ENCODE data around the gene CCNL2. TPM values are rescaled to one million over a fixed set of nuclear protein-coding genes. Genes with fewer than 3 reads are reported as not detected.

The CCNL2 gene
- total RNA-seq, 1 experiment from 2014 or later: 173 TPM

DNA sequence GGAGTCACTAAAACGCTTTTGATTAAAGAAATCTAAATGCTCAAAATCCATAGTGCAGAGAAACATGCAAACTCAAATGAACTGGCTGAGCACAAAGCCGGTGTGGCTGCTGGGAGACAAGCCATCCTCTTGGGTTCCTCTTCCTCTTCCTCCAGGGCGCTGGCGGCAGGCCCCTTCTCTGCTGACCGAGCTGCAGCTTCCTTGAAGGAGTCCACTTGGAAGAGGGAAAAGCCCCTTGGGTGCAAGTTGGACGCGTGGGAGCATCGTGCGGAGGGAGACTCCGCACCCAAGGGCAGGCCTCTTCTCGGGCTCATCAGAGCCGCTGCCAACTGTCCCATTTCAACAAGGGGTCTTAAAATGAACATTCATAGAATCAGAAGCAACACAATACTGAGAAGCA is 7.9 kb downstream of the CCNL2 start:
- H3K9me3 Mint-ChIP-seq: no peaks in the 10 kb centered on the region
- no peaks in the 10 kb centered on the region for H3K79me2 ChIP-seq (ENCODE audit: insufficient read depth, low read length)
- no peak overlapping the region for H3K4me2 ChIP-seq (ENCODE audit: insufficient read depth, insufficient read length, low read length)
- H3K23me2 ChIP-seq (ENCODE audit: insufficient read length, low read depth, low read length, poor library complexity, severe bottlenecking): no peaks in the 10 kb centered on the region
- no peak overlapping the region for H3K4ac ChIP-seq (ENCODE audit: low read depth, low read length)
- DNase-seq: no peak
- H3K27ac Mint-ChIP-seq: no peak overlapping the region
- no peak overlapping the region for H2BK120ac ChIP-seq (ENCODE audit: low read depth, low read length, poor library complexity, severe bottlenecking)
- no peaks in the 10 kb centered on the region for H3K79me1 ChIP-seq (ENCODE audit: insufficient read depth, low read depth, low read length, poor library complexity, severe bottlenecking)
- no peak overlapping the region for H3K9ac ChIP-seq (ENCODE audit: extremely low read depth, insufficient read length, low read length)
- H4K8ac ChIP-seq (replicated peaks; ENCODE audit: insufficient read length, low read depth, low read length): no peak overlapping the region
- no peak overlapping the region for H3K23ac ChIP-seq (ENCODE audit: insufficient read length, low read depth, low read length)
- TF ChIP-seq, protein P1, sequence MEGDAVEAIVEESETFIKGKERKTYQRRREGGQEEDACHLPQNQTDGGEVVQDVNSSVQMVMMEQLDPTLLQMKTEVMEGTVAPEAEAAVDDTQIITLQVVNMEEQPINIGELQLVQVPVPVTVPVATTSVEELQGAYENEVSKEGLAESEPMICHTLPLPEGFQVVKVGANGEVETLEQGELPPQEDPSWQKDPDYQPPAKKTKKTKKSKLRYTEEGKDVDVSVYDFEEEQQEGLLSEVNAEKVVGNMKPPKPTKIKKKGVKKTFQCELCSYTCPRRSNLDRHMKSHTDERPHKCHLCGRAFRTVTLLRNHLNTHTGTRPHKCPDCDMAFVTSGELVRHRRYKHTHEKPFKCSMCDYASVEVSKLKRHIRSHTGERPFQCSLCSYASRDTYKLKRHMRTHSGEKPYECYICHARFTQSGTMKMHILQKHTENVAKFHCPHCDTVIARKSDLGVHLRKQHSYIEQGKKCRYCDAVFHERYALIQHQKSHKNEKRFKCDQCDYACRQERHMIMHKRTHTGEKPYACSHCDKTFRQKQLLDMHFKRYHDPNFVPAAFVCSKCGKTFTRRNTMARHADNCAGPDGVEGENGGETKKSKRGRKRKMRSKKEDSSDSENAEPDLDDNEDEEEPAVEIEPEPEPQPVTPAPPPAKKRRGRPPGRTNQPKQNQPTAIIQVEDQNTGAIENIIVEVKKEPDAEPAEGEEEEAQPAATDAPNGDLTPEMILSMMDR (conservative IDR thresholded peaks at IDR 0.05): no peak
- H3K18ac ChIP-seq (ENCODE audit: insufficient read length, low read depth, low read length): no peak overlapping the region
- H2BK12ac ChIP-seq (ENCODE audit: insufficient read length, low read depth, low read length): no peak overlapping the region
- peaks cover 79 to 98% (median 96%) of the 10 kb centered on the region in 3 experiments for H3K36me3 Mint-ChIP-seq (ENCODE audit: insufficient read depth in 1 of 3, low read depth in 3 of 3)
- H2AK5ac ChIP-seq (ENCODE audit: insufficient read length, low read length): no peak overlapping the region
- no peak overlapping the region for H2BK5ac ChIP-seq (ENCODE audit: insufficient read length, low read length)
- no CpG with 5 or more reads among the region's 12 CpGs for WGBS (ENCODE audit: extremely low coverage, insufficient read length, low lambda C conversion rate)
- H2BK15ac ChIP-seq (ENCODE audit: low read depth, low read length): no peak overlapping the region
- H3T11ph ChIP-seq (ENCODE audit: low read length): no peak overlapping the region
- H3K56ac ChIP-seq (ENCODE audit: insufficient read length, low read depth, low read length): no peak overlapping the region
- H3K4me3 Mint-ChIP-seq: no peak overlapping the region
- H4K5ac ChIP-seq (ENCODE audit: insufficient read length, low read depth, low read length): no peak overlapping the region
- H2AFZ ChIP-seq (ENCODE audit: low read length): no peak overlapping the region
- no peaks in the 10 kb centered on the region for H3K27me3 Mint-ChIP-seq (ENCODE audit: low read depth)
- H4K91ac ChIP-seq (ENCODE audit: insufficient read length, low read depth, low read length): no peak overlapping the region
- H3K4me1 Mint-ChIP-seq: no peaks in the 10 kb centered on the region
- no peaks in the 10 kb centered on the region for H3K27me3 ChIP-seq (ENCODE audit: insufficient read depth, low read length)
- no peak overlapping the region for H3K14ac ChIP-seq (ENCODE audit: insufficient read depth, low read length)
- no peaks in the 10 kb centered on the region for H3K4me1 ChIP-seq (ENCODE audit: insufficient read depth, low read length)
- no peak overlapping the region for H2BK20ac ChIP-seq (ENCODE audit: low read depth, low read length, poor library complexity, severe bottlenecking)
- no peak overlapping the region for H3K27ac ChIP-seq (ENCODE audit: insufficient read length, low read depth, low read length)
- H3K9me3 ChIP-seq (ENCODE audit: control insufficient read depth, low read depth, low read length): no peaks in the 10 kb centered on the region
- H4K20me1 ChIP-seq (ENCODE audit: control insufficient read depth, insufficient read depth, insufficient read length): no peaks in the 10 kb centered on the region
